HepG2 (cell line): ENCODE data around the gene MYO7B. TPM values are rescaled to one million over a fixed set of nuclear protein-coding genes. Genes with fewer than 3 reads are reported as not detected.

Source experiments
- ATAC-seq: fragments of 200-7000 bp; cut with Tn5 transposase; 3 replicates; pipeline ENCODE4 v1.9.1; 2020; ENCODE audit warnings: mild to moderate bottlenecking, moderate library complexity
- BruUV-seq: library from RNA; stranded (reverse); fragments of 400-500 nt; replicated peaks from 2 replicates; lab custom pipeline; 2021; lab: Mats Ljungman, UMichigan
- CTCF ChIA-PET: fragments of 300-600 bp; formaldehyde crosslinking; extraction: SDS; loops from one replicate; lab custom pipeline; 2021; ENCODE audit warnings: low total read pairs, inconsistent platforms, low intra/inter-chr PET ratio; lab: Yijun Ruan, JAX
- POLR2A ChIA-PET: fragments of 350-600 bp; sonication (Branson Sonifier 250); formaldehyde crosslinking; loops from one replicate; lab custom pipeline; 2020; ENCODE audit warnings: antibody characterized with exemption, inconsistent platforms; lab: Yijun Ruan, JAX
- DNase-seq: peaks from one replicate; pipeline ENCODE4 v3.0.0-alpha.2; 2015; ENCODE audit warnings: low spot score
- FAIRE-seq: peaks from 3 replicates; lab custom pipeline; 2011; peaks lifted over from hg19 to GRCh38; lab: Jason Lieb, UNC
- H2AFZ ChIP-seq: one replicate; pipeline ENCODE4 v1.6.1; 2011; ENCODE audit warnings: low read length, inconsistent platforms
- H3K27ac ChIP-seq: fragments of 300-600 bp; 3 replicates; pipeline ENCODE4 v1.8.0; 2011; ENCODE audit warnings: mixed run types, mild to moderate bottlenecking, mixed read lengths, low read length, inconsistent platforms; ENCODE audit not compliant: insufficient read depth; ENCODE audit errors: extremely low read length
- H3K27me3 ChIP-seq, 2 experiments: fragments of 200-600 bp in 1 of 2; 2 replicates in 1 of 2; 3 replicates in 1 of 2; pipeline versions ENCODE4 v1.6.0 to v1.8.0; 2011; ENCODE audit warnings: low read length in 2 of 2, mild to moderate bottlenecking in 2 of 2, moderate library complexity in 2 of 2, inconsistent platforms in 1 of 2; ENCODE audit not compliant: insufficient read depth in 2 of 2, control insufficient read depth in 1 of 2
- H3K36me3 ChIP-seq, 2 experiments: fragments of 200-600 bp in 1 of 2; replicated peaks in 1 of 2; 2 replicates in 1 of 2; 3 replicates in 1 of 2; pipeline versions ENCODE4 v1.5.1 to v1.8.0; 2011; ENCODE audit warnings: low read length in 2 of 2, inconsistent platforms in 1 of 2; ENCODE audit not compliant: insufficient read depth in 2 of 2, control insufficient read depth in 1 of 2
- H3K4me1 ChIP-seq: 2 replicates; pipeline ENCODE4 v1.5.1; 2012; ENCODE audit warnings: low read length, inconsistent platforms; ENCODE audit not compliant: insufficient read depth
- H3K4me2 ChIP-seq: 2 replicates; pipeline ENCODE4 v1.6.0; 2011; ENCODE audit warnings: low read depth, low read length, inconsistent platforms
- H3K4me3 ChIP-seq, 3 experiments: fragments of 200-600 bp in 1 of 3; sonication (generic), shearing (Covaris generic) in 1 of 3; replicated peaks in 1 of 3; 2 replicates each; pipeline ENCODE4 v1.5.1; 2011 to 2016; ENCODE audit warnings: low read length in 3 of 3, inconsistent platforms in 2 of 3, low read depth in 2 of 3, mild to moderate bottlenecking in 2 of 3, control low read depth in 1 of 3, mixed read lengths in 1 of 3; ENCODE audit not compliant: insufficient read depth in 1 of 3
- H3K79me2 ChIP-seq: one replicate; pipeline ENCODE4 v1.6.1; 2011; ENCODE audit warnings: low read length, inconsistent platforms; ENCODE audit not compliant: insufficient read depth
- H3K9ac ChIP-seq: 2 replicates; pipeline ENCODE4 v1.6.0; 2011; ENCODE audit warnings: mild to moderate bottlenecking, low read depth, low read length, inconsistent platforms; ENCODE audit not compliant: insufficient read depth
- H3K9me3 ChIP-seq: 2 replicates; pipeline ENCODE4 v1.5.1; 2012; ENCODE audit warnings: mild to moderate bottlenecking, low read length
- H4K20me1 ChIP-seq: 2 replicates; pipeline ENCODE4 v1.6.0; 2011; ENCODE audit warnings: inconsistent platforms, mild to moderate bottlenecking, low read length, moderate library complexity; ENCODE audit not compliant: insufficient read depth
- CAMTA2 ChIP-seq: sonication (generic); formaldehyde crosslinking; IDR thresholded peaks from 2 replicates; pipeline ENCODE4 v1.4.0; 2020; ENCODE audit warnings: mild to moderate bottlenecking, missing genetic modification reagents, borderline replicate concordance
- ZNF672 ChIP-seq: sonication (generic); formaldehyde crosslinking; IDR thresholded peaks from 2 replicates; pipeline ENCODE4 v1.8.1; 2022; ENCODE audit warnings: missing genetic modification reagents
- ZSCAN12 ChIP-seq: sonication (generic); formaldehyde crosslinking; IDR thresholded peaks from 2 replicates; pipeline ENCODE4 v1.9.0; 2021; ENCODE audit warnings: mild to moderate bottlenecking, missing genetic modification reagents
- WGBS: methylation state at CpG from one replicate; pipeline ENCODE4 v1.1.6; 2017; ENCODE audit warnings: low lambda C conversion rate; 5-methylcytosine and 5-hydroxymethylcytosine counted together
- in situ Hi-C: cut with HindIII; loops from 2 replicates; pipeline ENCODE4 v1.10.0; 2017; ENCODE audit warnings: low pct_unique_long_range_greater_than_20kb; ENCODE audit not compliant: extremely low pct_ligation_motif_present
- intact Hi-C: fragments of 100-400 bp; cut with micrococcal nuclease; formaldehyde crosslinking; loops from one replicate; pipeline ENCODE4 v1.10.0; 2022; ENCODE audit not compliant: unreplicated experiment
- polyA plus RNA-seq, 8 experiments: library from polyadenylated mRNA; depleted of rRNA in 3 of 8; stranded (reverse) in 7 of 8; unstranded in 1 of 8; fragments of >200 nt; fragmentation: Illumina TruSeq in 4 of 8; extraction: Trizol in 4 of 8; gene quantifications; 2 replicates each; pipeline versions ENCODE4 v1.2.1 to v1.2.3, GENCODE V29; 2011 to 2016; ENCODE audit warnings: low read depth in 4 of 8, missing spikeins in 1 of 8, mixed read lengths in 1 of 8; ENCODE audit not compliant: insufficient read depth in 1 of 8
- total RNA-seq, 5 experiments: library from RNA; depleted of rRNA; stranded (reverse); fragments of >200 nt; fragmentation: Illumina TruSeq; extraction: Trizol; gene quantifications; 2 replicates each; pipeline ENCODE4 v1.2.3, GENCODE V29; 2016; ENCODE audit warnings: low read depth in 1 of 5
- TF ChIP-seq, protein P1 (sequence below), 2 experiments: sonication (generic) in 1 of 2; formaldehyde crosslinking in 1 of 2; IDR thresholded peaks; 2 replicates each; pipeline versions ENCODE4 v1.6.1 to v1.9.0; 2014 to 2022; ENCODE audit warnings: antibody characterized with exemption in 1 of 2, borderline replicate concordance in 1 of 2, inconsistent platforms in 1 of 2, low read depth in 1 of 2, missing genetic modification reagents in 1 of 2
- TF ChIP-seq, protein P2 (sequence below): sonication (generic); formaldehyde crosslinking; IDR thresholded peaks from 2 replicates; pipeline ENCODE4 v1.4.0; 2020; ENCODE audit warnings: mild to moderate bottlenecking, missing genetic modification reagents

Gene MYO7B
- total and polyA plus RNA-seq, 2 of the 13 experiments (the other 11 are each of a cell fraction or from before 2014, with no cell fraction given), result not detected

DNA sequence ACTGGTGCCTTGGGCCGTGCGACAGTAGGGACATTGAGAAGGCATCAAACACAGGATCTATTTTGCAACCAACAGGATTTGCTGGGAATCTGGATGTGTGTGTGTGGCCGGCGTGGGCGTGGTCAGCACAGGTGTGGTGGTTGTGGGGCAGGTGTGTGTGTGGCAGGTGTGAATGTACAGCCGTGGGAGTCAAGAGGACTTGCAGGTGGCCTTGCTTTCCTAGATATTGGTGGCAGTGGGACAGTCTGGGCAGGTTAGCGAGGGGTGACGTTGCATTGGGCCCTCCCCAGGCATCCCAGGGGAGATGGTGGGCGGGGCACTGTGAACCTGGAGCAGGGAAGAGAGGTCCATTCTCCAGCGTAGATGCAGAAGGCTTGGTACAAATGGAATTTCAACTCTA, 143.0 kb downstream of the MYO7B start:
- intact Hi-C loops, result no loop called here
- BruUV-seq, result no TSS peak

More for the DNA sequence above, 143.0 kb downstream of the MYO7B start:
- H3K4me2 ChIP-seq, result no peak overlapping the region
- H3K9me3 ChIP-seq, result no peaks in the 10 kb centered on the region
- in situ Hi-C loops, result no loop called here
- H3K4me1 ChIP-seq, result peaks cover 27% of the 10 kb centered on the region
- TF ChIP-seq ZNF672 (CRISPR knock-in tag), result no peak
- no peak for TF ChIP-seq CAMTA2 (CRISPR knock-in tag)
- no peak for TF ChIP-seq ZSCAN12 (CRISPR knock-in tag)
- TF ChIP-seq, protein P1, sequence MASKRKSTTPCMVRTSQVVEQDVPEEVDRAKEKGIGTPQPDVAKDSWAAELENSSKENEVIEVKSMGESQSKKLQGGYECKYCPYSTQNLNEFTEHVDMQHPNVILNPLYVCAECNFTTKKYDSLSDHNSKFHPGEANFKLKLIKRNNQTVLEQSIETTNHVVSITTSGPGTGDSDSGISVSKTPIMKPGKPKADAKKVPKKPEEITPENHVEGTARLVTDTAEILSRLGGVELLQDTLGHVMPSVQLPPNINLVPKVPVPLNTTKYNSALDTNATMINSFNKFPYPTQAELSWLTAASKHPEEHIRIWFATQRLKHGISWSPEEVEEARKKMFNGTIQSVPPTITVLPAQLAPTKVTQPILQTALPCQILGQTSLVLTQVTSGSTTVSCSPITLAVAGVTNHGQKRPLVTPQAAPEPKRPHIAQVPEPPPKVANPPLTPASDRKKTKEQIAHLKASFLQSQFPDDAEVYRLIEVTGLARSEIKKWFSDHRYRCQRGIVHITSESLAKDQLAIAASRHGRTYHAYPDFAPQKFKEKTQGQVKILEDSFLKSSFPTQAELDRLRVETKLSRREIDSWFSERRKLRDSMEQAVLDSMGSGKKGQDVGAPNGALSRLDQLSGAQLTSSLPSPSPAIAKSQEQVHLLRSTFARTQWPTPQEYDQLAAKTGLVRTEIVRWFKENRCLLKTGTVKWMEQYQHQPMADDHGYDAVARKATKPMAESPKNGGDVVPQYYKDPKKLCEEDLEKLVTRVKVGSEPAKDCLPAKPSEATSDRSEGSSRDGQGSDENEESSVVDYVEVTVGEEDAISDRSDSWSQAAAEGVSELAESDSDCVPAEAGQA (IDR thresholded peaks at IDR 0.05; ENCODE audit: low read depth), result no peak
- TF ChIP-seq, protein P1 (CRISPR knock-in tag; IDR thresholded peaks at IDR 0.05; ENCODE audit: borderline replicate concordance), result no peak
- TF ChIP-seq, protein P2, sequence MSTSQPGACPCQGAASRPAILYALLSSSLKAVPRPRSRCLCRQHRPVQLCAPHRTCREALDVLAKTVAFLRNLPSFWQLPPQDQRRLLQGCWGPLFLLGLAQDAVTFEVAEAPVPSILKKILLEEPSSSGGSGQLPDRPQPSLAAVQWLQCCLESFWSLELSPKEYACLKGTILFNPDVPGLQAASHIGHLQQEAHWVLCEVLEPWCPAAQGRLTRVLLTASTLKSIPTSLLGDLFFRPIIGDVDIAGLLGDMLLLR, result no peak
- H3K9ac ChIP-seq, result no peak overlapping the region
- no peaks in the 10 kb centered on the region for H3K79me2 ChIP-seq
- FAIRE-seq (no peak), ATAC-seq (no peak), DNase-seq (no peak)
- no peaks in the 10 kb centered on the region for H3K36me3 ChIP-seq
- no peak overlapping the region for H2AFZ ChIP-seq
- ChIA-PET POLR2A (no interaction called here), CTCF (no interaction called here)
- H4K20me1 ChIP-seq, result no peaks in the 10 kb centered on the region; the same call in 1 of the 2 replicates
- no peak overlapping the region for H3K27ac ChIP-seq
- peaks cover 20 to 84% of the 10 kb centered on the region in 2 experiments for H3K27me3 ChIP-seq
- WGBS, result 27% methylated on average over 10 of the region's 10 CpGs
- H3K4me3 ChIP-seq, result no peak overlapping the region
